22Rv1 (cell line): ENCODE measurements around the gene SLC5A1.

ENCODE experiments used
- H3K27ac ChIP-seq: fragments of 450-650 bp; 2 replicates; pipeline ENCODE4 v1.5.1; 2017
- CTCF ChIP-seq: fragments of 450-650 bp; IDR thresholded peaks from 2 replicates; pipeline ENCODE4 v1.5.1; 2017; ENCODE audit warnings: mild to moderate bottlenecking
- ZFX ChIP-seq: fragments of 450-650 bp; IDR thresholded peaks from 2 replicates; pipeline ENCODE4 v1.6.1; 2017; ENCODE audit warnings: antibody characterized with exemption, borderline replicate concordance

Gene SLC5A1

GRCh38 chr22:32016081-32016480 lies 27.0 kb upstream of the SLC5A1 start:
- H3K27ac ChIP-seq = no peak overlapping the region
- TF ChIP-seq CTCF (no peak), ZFX (no peak)

- no peak for TF ChIP-seq ZFX
- TF ChIP-seq CTCF = no peak
- H3K27ac ChIP-seq = no peak overlapping the region
Observed at GRCh38 chr22:32018056-32018455, 25.0 kb upstream of the SLC5A1 start.

- TF ChIP-seq CTCF = no peak
- no peak for TF ChIP-seq ZFX
- H3K27ac ChIP-seq = no peak overlapping the region
Observed at GRCh38 chr22:32020117-32020516, 22.9 kb upstream of the SLC5A1 start.

- TF ChIP-seq ZFX (no peak), CTCF (no peak)
- no peak overlapping the region for H3K27ac ChIP-seq
Observed at GRCh38 chr22:32021716-32022115, 21.3 kb upstream of the SLC5A1 start.

- no peak overlapping the region for H3K27ac ChIP-seq
- TF ChIP-seq CTCF (no peak), ZFX (no peak)
Observed at GRCh38 chr22:32023251-32023827, 19.7 kb upstream of the SLC5A1 start.

GRCh38 chr22:32024796-32025195 lies 18.3 kb upstream of the SLC5A1 start:
- no peak for TF ChIP-seq ZFX
- TF ChIP-seq CTCF = no peak

GRCh38 chr22:32030518-32031247 lies 12.4 kb upstream of the SLC5A1 start:
- TF ChIP-seq ZFX (no peak), CTCF (no peak)
- H3K27ac ChIP-seq = no peak overlapping the region

More at GRCh38 chr22:32024796-32025195, 18.3 kb upstream of the SLC5A1 start:
- H3K27ac ChIP-seq = no peak overlapping the region
